HEK293T (cell line): ENCODE data around the gene TMEM183A.
"Not testable (repeated sequence)": the region's sequence is repeated elsewhere in the genome, so short reads cannot be mapped to it uniquely, and the experiment has no call there.

ENCODE experiments used
- CTCF ChIA-PET: fragments of 350-600 bp; formaldehyde crosslinking; extraction: SDS; loops from one replicate; lab custom pipeline; 2021; ENCODE audit warnings: antibody characterized with exemption, inconsistent platforms; lab: Yijun Ruan, JAX
- POLR2A ChIA-PET: fragments of 350-600 bp; formaldehyde crosslinking; extraction: SDS; loops from one replicate; lab custom pipeline; 2020; ENCODE audit warnings: antibody characterized with exemption, inconsistent platforms; lab: Yijun Ruan, JAX
- DNase-seq: peaks from one replicate; pipeline ENCODE4 v3.0.0; 2012; ENCODE audit warnings: mixed read lengths; ENCODE audit errors: extremely low spot score
- ARNT ChIP-seq: fragments of 450-650 bp; IDR thresholded peaks from 2 replicates; pipeline ENCODE4 v1.6.1; 2017; ENCODE audit warnings: mild to moderate bottlenecking
- BHLHE40 ChIP-seq: fragments of 450-650 bp; IDR thresholded peaks from 2 replicates; pipeline ENCODE4 v1.6.1; 2016; ENCODE audit warnings: mild to moderate bottlenecking, moderate library complexity, borderline replicate concordance
- CTBP1 ChIP-seq: fragments of 450-650 bp; IDR thresholded peaks from 2 replicates; pipeline ENCODE4 v1.6.1; 2016; ENCODE audit warnings: borderline replicate concordance
- ELF4 ChIP-seq: fragments of 450-650 bp; IDR thresholded peaks from 2 replicates; pipeline ENCODE4 v1.6.1; 2017; ENCODE audit warnings: antibody characterized with exemption
- FOXA1 ChIP-seq: fragments of 450-650 bp; IDR thresholded peaks from 2 replicates; pipeline ENCODE4 v1.6.1; 2016; ENCODE audit warnings: mild to moderate bottlenecking
- FOXK2 ChIP-seq: fragments of 450-650 bp; IDR thresholded peaks from 2 replicates; pipeline ENCODE4 v1.6.1; 2016; ENCODE audit warnings: mild to moderate bottlenecking
- FOXM1 ChIP-seq: fragments of 450-650 bp; IDR thresholded peaks from 2 replicates; pipeline ENCODE4 v1.6.1; 2017; ENCODE audit warnings: mild to moderate bottlenecking, borderline replicate concordance
- HDGF ChIP-seq: fragments of 450-650 bp; IDR thresholded peaks from 2 replicates; pipeline ENCODE4 v1.6.1; 2017; ENCODE audit warnings: antibody characterized with exemption, borderline replicate concordance
- L3MBTL2 ChIP-seq: fragments of 450-650 bp; conservative IDR thresholded peaks from 2 replicates; pipeline ENCODE4 v1.6.1; 2016; ENCODE audit warnings: mild to moderate bottlenecking
- LEF1 ChIP-seq: fragments of 450-650 bp; IDR thresholded peaks from 2 replicates; pipeline ENCODE4 v1.6.1; 2017; ENCODE audit warnings: mild to moderate bottlenecking, borderline replicate concordance
- NFRKB ChIP-seq: fragments of 450-650 bp; IDR thresholded peaks from 2 replicates; pipeline ENCODE4 v1.6.1; 2016; ENCODE audit warnings: mild to moderate bottlenecking, moderate library complexity
- PKNOX1 ChIP-seq: fragments of 450-650 bp; IDR thresholded peaks from 2 replicates; pipeline ENCODE4 v1.6.1; 2016
- SP1 ChIP-seq: fragments of 450-650 bp; IDR thresholded peaks from 2 replicates; pipeline ENCODE4 v1.6.1; 2017
- SUZ12 ChIP-seq: fragments of 450-650 bp; IDR thresholded peaks from 2 replicates; pipeline ENCODE4 v1.6.1; 2016; ENCODE audit warnings: mild to moderate bottlenecking
- TARDBP ChIP-seq: fragments of 450-650 bp; IDR thresholded peaks from 2 replicates; pipeline ENCODE4 v1.6.1; 2016
- ZNF384 ChIP-seq: fragments of 450-650 bp; IDR thresholded peaks from 2 replicates; pipeline ENCODE4 v1.6.1; 2016

TMEM183A gene

GRCh38 chr1:203009185-203009584 lies 2.0 kb downstream of the TMEM183A start:
- no peak for DNase-seq
- TF ChIP-seq LEF1: no peak
- TF ChIP-seq ZNF384: no peak
- no peak for TF ChIP-seq NFRKB
- TF ChIP-seq SP1: no peak
- TF ChIP-seq ELF4: no peak
- CTCF ChIA-PET: interaction anchor here (0.6 kb wide), 2 partner anchors 12 to 13 kb away, joined by 3 to 4 read pairs; no protein-coding TSS in a partner anchor
- POLR2A ChIA-PET: no interaction called here

DNA sequence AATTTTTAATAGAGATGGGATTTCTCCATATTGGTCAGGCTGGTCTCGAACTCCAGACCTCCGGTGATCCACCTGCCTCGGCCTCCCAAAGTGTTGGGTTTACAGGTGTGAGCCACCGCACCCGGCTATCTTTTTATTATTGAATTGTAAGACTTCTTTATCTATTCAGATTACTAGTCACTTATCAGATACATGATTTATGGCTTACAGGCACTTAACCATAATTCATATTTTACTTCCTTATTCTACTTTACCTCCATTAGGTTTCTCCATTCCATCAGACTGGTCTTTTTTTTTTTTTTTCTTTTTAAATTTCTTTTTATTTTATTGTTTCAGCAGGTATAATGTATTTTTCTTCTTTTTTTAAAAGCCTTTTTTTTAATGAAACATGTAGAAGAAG lies 4.4 kb downstream of the TMEM183A start:
- ChIA-PET POLR2A (no interaction called here), CTCF (interaction anchor here (0.6 kb wide), 1 partner anchor 11 kb away, joined by 3 read pairs; no protein-coding TSS in a partner anchor)
- TF ChIP-seq PKNOX1: peak; percentile 45
- no peak for TF ChIP-seq SP1
- DNase-seq: no peak

GRCh38 chr1:203017061-203017460 lies 9.9 kb downstream of the TMEM183A start:
- DNase-seq: no peak
- ChIA-PET CTCF (no interaction called here), POLR2A (interaction anchor here (1.0 kb wide), 1 partner anchor 9 kb away, joined by 3 read pairs; the partner anchor contains the start of gene PPFIA4)
- no peak for TF ChIP-seq SP1
- TF ChIP-seq CTBP1: no peak
- TF ChIP-seq SUZ12: no peak
- TF ChIP-seq BHLHE40: no peak
- TF ChIP-seq L3MBTL2: no peak
- TF ChIP-seq NFRKB: no peak
- no peak for TF ChIP-seq PKNOX1
- no peak for TF ChIP-seq ELF4
- TF ChIP-seq FOXK2: no peak
- TF ChIP-seq TARDBP: no peak
- no peak for TF ChIP-seq HDGF

DNA sequence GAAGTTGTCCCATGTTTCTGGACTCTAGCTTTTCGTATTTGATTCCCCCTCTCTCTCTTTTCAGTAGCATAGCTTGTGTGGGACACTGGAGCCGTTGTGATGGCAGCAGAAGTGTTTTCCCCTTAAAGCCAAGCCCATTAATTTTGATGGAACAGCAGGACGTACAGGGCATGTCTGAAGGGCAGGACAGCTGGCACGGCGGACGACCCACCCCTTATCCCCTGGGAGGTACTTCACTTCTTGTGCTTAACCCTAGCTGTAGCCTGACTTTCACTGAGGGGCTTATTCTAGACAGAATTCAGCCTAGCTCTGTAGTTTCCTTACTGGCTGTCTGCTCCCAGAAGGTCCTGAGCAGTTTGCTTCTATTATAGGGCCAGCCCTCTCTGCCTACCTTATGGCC lies 10.5 kb downstream of the TMEM183A start:
- ChIA-PET POLR2A (interaction anchor here (1.0 kb wide), 1 partner anchor 9 kb away, joined by 3 read pairs; the partner anchor contains the start of gene PPFIA4), CTCF (no interaction called here)
- TF ChIP-seq ARNT (no peak), CTBP1 (no peak), FOXM1 (no peak), SUZ12 (no peak), FOXA1 (no peak), ELF4 (no peak), NFRKB (no peak), SP1 (no peak), HDGF (no peak), LEF1 (no peak), FOXK2 (no peak), BHLHE40 (no peak), ZNF384 (no peak), TARDBP (no peak), PKNOX1 (no peak), L3MBTL2 (no peak)
- DNase-seq: no peak

DNA sequence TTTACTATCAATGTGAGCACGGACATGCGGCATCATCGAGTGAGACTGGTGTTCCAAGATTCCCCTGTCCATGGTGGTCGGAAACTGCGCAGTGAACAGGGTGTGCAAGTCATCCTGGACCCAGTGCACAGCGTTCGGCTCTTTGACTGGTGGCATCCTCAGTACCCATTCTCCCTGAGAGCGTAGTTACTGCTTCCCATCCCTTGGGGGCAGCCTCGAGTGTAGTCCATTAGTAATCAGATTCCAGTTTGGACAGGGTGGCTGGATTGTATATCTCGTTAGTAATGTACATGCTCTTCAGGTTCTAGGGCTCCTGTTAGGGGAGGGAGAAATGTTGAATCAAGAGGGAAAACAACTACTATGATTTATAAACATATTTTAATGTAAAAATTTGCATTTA lies 15.7 kb downstream of the TMEM183A start:
- ChIA-PET POLR2A (interaction anchor here (0.9 kb wide), 1 partner anchor 16 kb away, joined by 5 read pairs; the partner anchor contains the start of gene TMEM183A), CTCF (interaction anchor here (0.6 to 0.9 kb wide), 4 partner anchors 12 to 483 kb away, joined by 3 to 7 read pairs (median 5); no protein-coding TSS in a partner anchor)
- not testable (repeated sequence) for DNase-seq

DNA sequence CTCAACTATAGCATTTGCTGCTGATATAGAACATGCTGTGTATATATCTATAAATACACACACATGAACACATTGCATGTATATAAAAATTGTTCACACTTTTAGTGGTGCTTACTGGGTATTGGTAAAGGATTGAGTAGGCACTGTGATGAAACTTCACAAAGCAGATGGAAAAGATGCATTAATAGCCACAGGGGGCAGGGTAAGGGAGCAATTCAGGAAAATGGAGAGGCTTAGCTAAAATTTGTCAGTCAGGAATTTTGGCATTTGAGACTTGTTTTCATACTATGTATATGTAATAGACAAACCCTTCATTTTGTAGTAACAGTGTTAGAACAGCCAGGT lies 18.5 kb downstream of the TMEM183A start:
- ChIA-PET POLR2A (interaction anchor here (0.5 to 2.0 kb wide), 10 partner anchors 8 to 242 kb away, joined by 3 to 12 read pairs (median 4); partner anchors contain the start of genes RABIF and TMEM183A), CTCF (interaction anchor here (0.5 to 3.3 kb wide), 2 partner anchors 14 to 247 kb away, joined by 4 to 25 read pairs; no protein-coding TSS in a partner anchor)
- TF ChIP-seq L3MBTL2: no peak
- no peak for TF ChIP-seq TARDBP
- TF ChIP-seq PKNOX1: no peak
- no peak for TF ChIP-seq ARNT
- TF ChIP-seq FOXK2: no peak
- TF ChIP-seq LEF1: 0 out of 2 replicates have a peak, but pooled peaks have one; percentile 21
- no peak for TF ChIP-seq ZNF384
- TF ChIP-seq CTBP1: no peak
- no peak for TF ChIP-seq FOXA1

More for the DNA sequence above, 18.5 kb downstream of the TMEM183A start:
- no peak for DNase-seq
